Activated CD8-positive, alpha-beta T cell treated with anti-CD3 and anti-CD28 coated beads, Interleukin-2, amount 10 ng/mL, durations not matched to agents 7 days and 5 days (primary cell): ENCODE measurements around the gene S1PR4. TPM values are rescaled to one million over a fixed set of nuclear protein-coding genes. Genes with fewer than 3 reads are reported as not detected.
"Not testable (repeated sequence)": the region's sequence is repeated elsewhere in the genome, so short reads cannot be mapped to it uniquely, and the experiment has no call there.

Experiments used
- ATAC-seq: fragments of 150-1000 bp; cut with Tn5 transposase; one replicate; pipeline ENCODE4 v1.10.0; 2021; ENCODE audit warnings: moderate library complexity
- CTCF ChIA-PET: fragments of 350-600 bp; sonication (Branson Sonifier 250); formaldehyde crosslinking; loops from one replicate; lab custom pipeline; 2021; ENCODE audit warnings: antibody characterized with exemption; lab: Charles Lee
- POLR2A ChIA-PET: fragments of 350-600 bp; sonication (Branson Sonifier 250); formaldehyde crosslinking; loops from one replicate; lab custom pipeline; 2021; ENCODE audit warnings: antibody characterized with exemption; lab: Charles Lee
- DNase-seq: peaks from one replicate; pipeline ENCODE4 v3.0.0-alpha.2; 2020
- H3K27ac Mint-ChIP-seq: one replicate; pipeline ENCODE4 v1.8.0; 2021; ENCODE audit warnings: mild to moderate bottlenecking, mixed read lengths
- H3K27me3 Mint-ChIP-seq: one replicate; pipeline ENCODE4 v1.8.0; 2021; ENCODE audit warnings: low read depth, mixed read lengths
- H3K36me3 Mint-ChIP-seq: one replicate; pipeline ENCODE4 v1.8.0; 2021; ENCODE audit warnings: low read depth, mixed read lengths
- H3K4me1 Mint-ChIP-seq: one replicate; pipeline ENCODE4 v1.8.0; 2021; ENCODE audit warnings: low read depth, mixed read lengths
- H3K4me3 Mint-ChIP-seq: one replicate; pipeline ENCODE4 v1.8.0; 2021; ENCODE audit warnings: mild to moderate bottlenecking, mixed read lengths
- H3K9me3 Mint-ChIP-seq: one replicate; pipeline ENCODE4 v1.8.0; 2022; ENCODE audit warnings: mixed read lengths; ENCODE audit not compliant: insufficient read depth
- total RNA-seq, 2 experiments: library from RNA; stranded (reverse); gene quantifications; one replicate each; pipeline ENCODE4 v1.2.3, GENCODE V29; 2021

The S1PR4 gene
- total RNA-seq, 2 experiments from 2014 or later: 140 TPM

GRCh38 chr19:3201911-3202310 lies 23.3 kb downstream of the S1PR4 start:
- Mint-ChIP-seq H3K4me3 (no peak overlapping the region), H3K27me3 (no peaks in the 10 kb centered on the region), H3K27ac (no peak overlapping the region), H3K4me1 (no peaks in the 10 kb centered on the region), H3K36me3 (no peaks in the 10 kb centered on the region), H3K9me3 (no peaks in the 10 kb centered on the region)
- CTCF ChIA-PET: no interaction called here
- POLR2A ChIA-PET: no interaction called here
- DNase-seq (no peak), ATAC-seq (no peak)

GRCh38 chr19:3202346-3202745 lies 23.8 kb downstream of the S1PR4 start:
- DNase-seq (no peak), ATAC-seq (no peak)
- POLR2A ChIA-PET: no interaction called here
- Mint-ChIP-seq H3K4me3 (no peak overlapping the region), H3K4me1 (no peaks in the 10 kb centered on the region), H3K27ac (no peak overlapping the region), H3K27me3 (no peaks in the 10 kb centered on the region), H3K9me3 (no peaks in the 10 kb centered on the region), H3K36me3 (no peaks in the 10 kb centered on the region)
- CTCF ChIA-PET: no interaction called here

- H3K36me3 Mint-ChIP-seq, H3K27me3 Mint-ChIP-seq, H3K27ac Mint-ChIP-seq, H3K9me3 Mint-ChIP-seq, ATAC-seq, DNase-seq, CTCF ChIA-PET, H3K4me1 Mint-ChIP-seq, POLR2A ChIA-PET, H3K4me3 Mint-ChIP-seq: not testable (repeated sequence)
These were observed 24.3 kb downstream of the S1PR4 start for GRCh38 chr19:3202895-3203294.

- H3K36me3 Mint-ChIP-seq: no peaks in the 10 kb centered on the region
- no peaks in the 10 kb centered on the region for H3K4me1 Mint-ChIP-seq
- DNase-seq: no peak
- no peak overlapping the region for H3K27ac Mint-ChIP-seq
- no peak for ATAC-seq
- no peaks in the 10 kb centered on the region for H3K27me3 Mint-ChIP-seq
- ChIA-PET POLR2A (interaction anchor here (0.6 kb wide), 1 partner anchor 64 kb away, joined by 3 read pairs; no protein-coding TSS in a partner anchor), CTCF (no interaction called here)
- H3K4me3 Mint-ChIP-seq: no peak overlapping the region
- H3K9me3 Mint-ChIP-seq: no peaks in the 10 kb centered on the region
These were observed 25.5 kb downstream of the S1PR4 start for GRCh38 chr19:3203805-3204645.

- Mint-ChIP-seq H3K4me1 (no peaks in the 10 kb centered on the region), H3K36me3 (no peaks in the 10 kb centered on the region), H3K27ac (no peak overlapping the region), H3K27me3 (no peaks in the 10 kb centered on the region), H3K4me3 (no peak overlapping the region), H3K9me3 (no peaks in the 10 kb centered on the region)
- DNase-seq (no peak), ATAC-seq (no peak)
- POLR2A ChIA-PET: no interaction called here
- CTCF ChIA-PET: no interaction called here
These were observed 26.2 kb downstream of the S1PR4 start for GRCh38 chr19:3204646-3205275.

GRCh38 chr19:3206216-3206953 lies 27.8 kb downstream of the S1PR4 start:
- H3K27me3 Mint-ChIP-seq: no peaks in the 10 kb centered on the region
- DNase-seq (no peak), ATAC-seq (no peak)
- H3K36me3 Mint-ChIP-seq: no peaks in the 10 kb centered on the region
- no peaks in the 10 kb centered on the region for H3K4me1 Mint-ChIP-seq
- no peaks in the 10 kb centered on the region for H3K9me3 Mint-ChIP-seq
- H3K27ac Mint-ChIP-seq: no peak overlapping the region
- no peak overlapping the region for H3K4me3 Mint-ChIP-seq
- ChIA-PET POLR2A (interaction anchor here (0.6 kb wide), 1 partner anchor 9 kb away, joined by 4 read pairs; no protein-coding TSS in a partner anchor), CTCF (no interaction called here)

- ChIA-PET POLR2A (no interaction called here), CTCF (no interaction called here)
- Mint-ChIP-seq H3K27me3 (no peaks in the 10 kb centered on the region), H3K27ac (no peak overlapping the region), H3K36me3 (no peaks in the 10 kb centered on the region), H3K9me3 (no peaks in the 10 kb centered on the region), H3K4me1 (no peaks in the 10 kb centered on the region), H3K4me3 (no peak overlapping the region)
- ATAC-seq: no peak
- no peak for DNase-seq
These were observed 29.1 kb downstream of the S1PR4 start for GRCh38 chr19:3207461-3208242.

GRCh38 chr19:3208317-3209207 lies 30.0 kb downstream of the S1PR4 start:
- no peaks in the 10 kb centered on the region for H3K9me3 Mint-ChIP-seq
- ChIA-PET CTCF (no interaction called here), POLR2A (no interaction called here)

GRCh38 chr19:3210347-3211017 lies 31.9 kb downstream of the S1PR4 start:
- H3K4me1 Mint-ChIP-seq: no peaks in the 10 kb centered on the region
- H3K4me3 Mint-ChIP-seq: no peak overlapping the region
- H3K27ac Mint-ChIP-seq: peak overlapping the region; percentile 61
- POLR2A ChIA-PET: no interaction called here
- peak; percentile 75 for DNase-seq
- ATAC-seq: peak; percentile 80
- no peaks in the 10 kb centered on the region for H3K9me3 Mint-ChIP-seq
- no peaks in the 10 kb centered on the region for H3K27me3 Mint-ChIP-seq
- CTCF ChIA-PET: no interaction called here
- H3K36me3 Mint-ChIP-seq: no peaks in the 10 kb centered on the region

More at GRCh38 chr19:3208317-3209207, 30.0 kb downstream of the S1PR4 start:
- Mint-ChIP-seq H3K27me3 (no peaks in the 10 kb centered on the region), H3K4me1 (no peaks in the 10 kb centered on the region), H3K27ac (no peak overlapping the region), H3K36me3 (no peaks in the 10 kb centered on the region), H3K4me3 (no peak overlapping the region)
- ATAC-seq: no peak
- no peak for DNase-seq

- no peak for ATAC-seq
- POLR2A ChIA-PET: interaction anchor here (0.6 kb wide), 1 partner anchor 1927 kb away, joined by 3 read pairs; no protein-coding TSS in a partner anchor
- peak overlapping the region; percentile 30 for H3K27ac Mint-ChIP-seq
- no peak for DNase-seq
- no peaks in the 10 kb centered on the region for H3K36me3 Mint-ChIP-seq
- no peaks in the 10 kb centered on the region for H3K4me1 Mint-ChIP-seq
- no peaks in the 10 kb centered on the region for H3K27me3 Mint-ChIP-seq
- no peak overlapping the region for H3K4me3 Mint-ChIP-seq
- no peaks in the 10 kb centered on the region for H3K9me3 Mint-ChIP-seq
- CTCF ChIA-PET: no interaction called here
These were observed 32.6 kb downstream of the S1PR4 start for GRCh38 chr19:3211191-3211590.
